Measurements from ENCODE around the gene ZNF672.
A peak's percentile ranks its signal among the peaks of the same experiment; 100 is the strongest.

Gene ZNF672

DNA sequence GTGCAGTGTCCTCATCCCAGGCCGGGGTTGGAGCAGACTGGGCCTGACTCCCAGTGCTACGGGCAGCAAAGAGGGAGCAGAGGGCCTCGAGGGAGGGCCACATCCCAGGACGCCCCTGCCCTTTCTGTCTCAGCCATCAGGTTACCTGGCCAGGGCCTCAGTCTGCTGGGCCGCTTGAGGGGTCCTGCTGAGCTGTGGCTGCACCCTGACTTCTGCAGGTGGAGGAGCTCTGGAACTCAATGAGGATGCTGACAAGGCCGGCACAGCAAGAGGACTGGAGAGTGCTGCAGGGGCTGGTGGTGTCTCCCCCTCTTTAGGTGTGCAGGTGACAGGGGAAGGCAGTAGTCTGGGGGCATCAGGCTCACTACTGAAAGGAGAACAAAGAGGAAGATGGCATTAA is 17.6 kb downstream of the ZNF672 start:
- Histone ChIP-seq H3K27me3 (replicated peaks; ENCODE audit: control insufficient read depth, insufficient read depth, low read length) (no peaks in the 10 kb centered on the region), H3K4me3 (replicated peaks; ENCODE audit: low read depth, low read length) (no peak overlapping the region), H3K36me3 (ENCODE audit: control insufficient read depth, insufficient read depth, low read length) (peaks cover 30% of the 10 kb centered on the region)
- DNase-seq (ENCODE audit: extremely low read depth, insufficient read length), result no peak
- TF ChIP-seq CTCF (IDR thresholded peaks at IDR 0.05; ENCODE audit: insufficient read depth, low read length, poor library complexity, severe bottlenecking), result no peak

GRCh38 chr1:248856176-248856575 is 18.2 kb downstream of the ZNF672 start:
- Histone ChIP-seq H3K4me3 (replicated peaks; ENCODE audit: low read depth, low read length) (no peak overlapping the region), H3K36me3 (ENCODE audit: control insufficient read depth, insufficient read depth, low read length) (peaks cover 25% of the 10 kb centered on the region), H3K27me3 (replicated peaks; ENCODE audit: control insufficient read depth, insufficient read depth, low read length) (no peaks in the 10 kb centered on the region)
- TF ChIP-seq CTCF (IDR thresholded peaks at IDR 0.05; ENCODE audit: insufficient read depth, low read length, poor library complexity, severe bottlenecking), result no peak
- DNase-seq (ENCODE audit: extremely low read depth, insufficient read length), result no peak

DNA sequence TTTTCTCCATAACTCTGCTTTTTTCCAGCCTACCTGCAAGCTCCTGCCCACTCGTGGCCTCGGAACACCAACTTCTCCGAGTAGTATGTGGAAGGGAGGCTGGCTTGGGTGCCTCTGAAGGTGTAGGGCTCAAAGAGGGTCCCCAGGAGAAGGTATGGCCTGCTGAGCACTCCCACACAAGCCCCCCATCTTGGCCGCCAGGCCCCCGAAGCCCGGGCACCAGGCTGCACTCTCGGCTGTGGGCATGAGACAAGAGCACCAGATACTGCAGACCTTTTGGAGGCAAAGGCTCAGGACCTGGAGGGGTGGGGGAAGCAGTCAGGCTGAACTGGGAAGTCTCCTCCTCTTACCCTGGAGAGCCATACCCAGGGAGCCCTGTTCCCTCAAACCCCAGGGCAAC is 19.2 kb downstream of the ZNF672 start:
- peak overlapping the region; percentile 86 for H3K4me3 ChIP-seq (replicated peaks; ENCODE audit: low read depth, low read length)
- no peaks in the 10 kb centered on the region for H3K27me3 ChIP-seq (replicated peaks; ENCODE audit: control insufficient read depth, insufficient read depth, low read length)
- peaks cover 20% of the 10 kb centered on the region for H3K36me3 ChIP-seq (ENCODE audit: control insufficient read depth, insufficient read depth, low read length)
- no peak for DNase-seq (ENCODE audit: extremely low read depth, insufficient read length)
- no peak for TF ChIP-seq CTCF (IDR thresholded peaks at IDR 0.05; ENCODE audit: insufficient read depth, low read length, poor library complexity, severe bottlenecking)

- no peak for DNase-seq (ENCODE audit: extremely low read depth, insufficient read length)
- Histone ChIP-seq H3K27me3 (replicated peaks; ENCODE audit: control insufficient read depth, insufficient read depth, low read length) (no peaks in the 10 kb centered on the region), H3K36me3 (ENCODE audit: control insufficient read depth, insufficient read depth, low read length) (peaks cover 20% of the 10 kb centered on the region), H3K4me3 (replicated peaks; ENCODE audit: low read depth, low read length) (peak overlapping the region; percentile 86)
- TF ChIP-seq CTCF (IDR thresholded peaks at IDR 0.05; ENCODE audit: insufficient read depth, low read length, poor library complexity, severe bottlenecking), result no peak
Measured at GRCh38 chr1:248857749-248858095, 19.7 kb downstream of the ZNF672 start.

- DNase-seq (ENCODE audit: extremely low read depth, insufficient read length), result peak; percentile 78
- no peaks in the 10 kb centered on the region for H3K27me3 ChIP-seq (replicated peaks; ENCODE audit: control insufficient read depth, insufficient read depth, low read length)
- H3K36me3 ChIP-seq (ENCODE audit: control insufficient read depth, insufficient read depth, low read length), result peaks cover 17% of the 10 kb centered on the region
- TF ChIP-seq CTCF (IDR thresholded peaks at IDR 0.05; ENCODE audit: insufficient read depth, low read length, poor library complexity, severe bottlenecking), result peak; percentile 80
- H3K4me3 ChIP-seq (replicated peaks; ENCODE audit: low read depth, low read length), result peak overlapping the region; percentile 86
Measured at GRCh38 chr1:248858096-248858890, 20.3 kb downstream of the ZNF672 start.
